Esophagus muscularis mucosa (tissue), 4 donors: ENCODE measurements around the gene MYL6.

Experiments
- CTCF ChIP-seq, 3 experiments: fragments of 200-600 bp in 2 of 3; fragments of 450-650 bp in 1 of 3; sonication (generic) in 2 of 3; IDR thresholded peaks; one replicate each; pipeline ENCODE4 v1.5.1; 2017 to 2019; ENCODE audit warnings: antibody characterized with exemption in 3 of 3, mild to moderate bottlenecking in 2 of 3, moderate library complexity in 1 of 3
- EP300 ChIP-seq: sonication (generic); formaldehyde crosslinking; IDR thresholded peaks from one replicate; pipeline ENCODE4 v1.6.1; 2017; ENCODE audit warnings: antibody characterized with exemption
- POLR2A ChIP-seq: fragments of 450-650 bp; IDR thresholded peaks from one replicate; pipeline ENCODE4 v1.6.1; 2017; ENCODE audit warnings: antibody characterized with exemption, moderate library complexity, mild to moderate bottlenecking, low read depth

DNA sequence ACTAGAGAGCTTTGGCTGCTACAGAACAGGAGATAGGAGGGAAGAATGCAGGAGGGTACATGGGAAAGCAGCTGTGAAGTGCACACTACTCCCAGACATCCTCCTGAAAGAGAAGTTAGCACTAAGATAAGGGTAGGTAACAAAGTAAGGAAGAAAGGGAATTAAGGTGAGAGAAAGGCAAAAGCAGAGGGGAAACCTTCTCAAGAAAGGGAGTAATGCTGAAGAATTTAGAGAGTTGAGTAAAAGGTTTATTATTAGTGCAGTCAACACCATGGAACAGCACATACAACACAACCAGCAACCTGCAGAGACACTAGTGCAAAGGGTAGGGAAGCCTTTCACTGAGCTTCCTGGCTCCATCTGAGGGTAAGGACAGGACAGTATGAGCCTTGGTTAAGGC, 46.1 kb downstream of the MYL6 start:
- TF ChIP-seq CTCF (IDR thresholded peaks at IDR 0.05) (no peak), EP300 (no peak), POLR2A (no peak)
